Neural cell (in vitro differentiated cells): Measurements from ENCODE around the gene PHF24. TPM values are rescaled to one million over a fixed set of nuclear protein-coding genes. Genes with fewer than 3 reads are reported as not detected.

Experiments used
- H2AFZ ChIP-seq: fragments of 200-600, 300-800 bp; sonication (generic), shearing (Covaris generic); 2 replicates; pipeline ENCODE4 v1.6.0; 2014; ENCODE audit warnings: low read depth, mild to moderate bottlenecking, antibody characterized with exemption, low read length, moderate library complexity
- H3F3A ChIP-seq: fragments of 200-600 bp; shearing (Covaris generic); 2 replicates; pipeline ENCODE4 v1.6.1; 2016; ENCODE audit warnings: mild to moderate bottlenecking, moderate library complexity, mixed read lengths, antibody characterized with exemption, low read length; ENCODE audit not compliant: insufficient read depth, poor library complexity, severe bottlenecking
- H3K27ac ChIP-seq: fragments of 200-600, 300-800 bp; sonication (generic), shearing (Covaris generic); 2 replicates; pipeline ENCODE4 v1.5.1; 2014; ENCODE audit warnings: mild to moderate bottlenecking, low read length, moderate library complexity
- H3K27me3 ChIP-seq: fragments of 300-800, 200-600 bp; sonication (generic), shearing (Covaris generic); 2 replicates; pipeline ENCODE4 v1.6.0; 2014; ENCODE audit warnings: mild to moderate bottlenecking, low read depth, low read length, moderate library complexity; ENCODE audit not compliant: insufficient read depth
- H3K36me3 ChIP-seq: fragments of 300-800, 200-600 bp; sonication (generic), shearing (Covaris generic); 2 replicates; pipeline ENCODE4 v1.5.1; 2014; ENCODE audit warnings: mild to moderate bottlenecking, antibody characterized with exemption, low read length, moderate library complexity; ENCODE audit not compliant: insufficient read depth
- H3K4me2 ChIP-seq: fragments of 300-800, 200-600 bp; sonication (generic), shearing (Covaris generic); 2 replicates; pipeline ENCODE4 v1.6.0; 2014; ENCODE audit warnings: mild to moderate bottlenecking, low read length
- H3K4me3 ChIP-seq: fragments of 300-800, 200-600 bp; sonication (generic), shearing (Covaris generic); 2 replicates; pipeline ENCODE4 v1.5.1; 2014; ENCODE audit warnings: mild to moderate bottlenecking, low read length, moderate library complexity
- H3K79me2 ChIP-seq: fragments of 200-600 bp; shearing (Covaris generic); replicated peaks from 2 replicates; pipeline ENCODE4 v1.6.0; 2014; ENCODE audit warnings: mild to moderate bottlenecking, low read length, moderate library complexity; ENCODE audit not compliant: insufficient read depth
- H3K9ac ChIP-seq: fragments of 300-800, 200-600 bp; sonication (generic), shearing (Covaris generic); 2 replicates; pipeline ENCODE4 v1.6.1; 2016; ENCODE audit warnings: mild to moderate bottlenecking, low read length, mixed read lengths
- H3K9me2 ChIP-seq: fragments of 200-600 bp; shearing (Covaris generic); 2 replicates; pipeline ENCODE4 v1.6.1; 2016; ENCODE audit warnings: mild to moderate bottlenecking, low read length, mixed read lengths; ENCODE audit not compliant: insufficient read depth
- H3K9me3 ChIP-seq: fragments of 200-600, 300-800 bp; sonication (generic), shearing (Covaris generic); 2 replicates; pipeline ENCODE4 v1.6.1; 2016; ENCODE audit warnings: mild to moderate bottlenecking, mixed run types, low read length, moderate library complexity, mixed read lengths
- H4K20me1 ChIP-seq: fragments of 200-600 bp; shearing (Covaris generic); 2 replicates; pipeline ENCODE4 v1.6.1; 2016; ENCODE audit warnings: mild to moderate bottlenecking, mixed run types; ENCODE audit not compliant: insufficient read depth
- CTCF ChIP-seq: fragments of 450-650 bp; IDR thresholded peaks from 2 replicates; pipeline ENCODE4 v1.5.1; 2014; ENCODE audit warnings: antibody characterized with exemption, mild to moderate bottlenecking, moderate library complexity; ENCODE audit not compliant: poor library complexity, severe bottlenecking
- EP300 ChIP-seq: fragments of 450-650 bp; conservative IDR thresholded peaks from 2 replicates; pipeline ENCODE4 v1.6.1; 2014; ENCODE audit warnings: antibody characterized with exemption, mild to moderate bottlenecking, moderate library complexity; ENCODE audit not compliant: poor library complexity, severe bottlenecking
- EZH2 ChIP-seq: fragments of 200-600, 300-800 bp; shearing (Covaris generic), sonication (generic); IDR thresholded peaks from 2 replicates; pipeline ENCODE4 v1.6.1; 2014; ENCODE audit warnings: antibody characterized with exemption, low read length, borderline replicate concordance, mild to moderate bottlenecking; ENCODE audit not compliant: insufficient read depth, poor library complexity, severe bottlenecking
- MXI1 ChIP-seq: fragments of 450-650 bp; conservative IDR thresholded peaks from 2 replicates; pipeline ENCODE4 v1.6.1; 2014; ENCODE audit warnings: antibody characterized with exemption, mild to moderate bottlenecking; ENCODE audit not compliant: poor library complexity, severe bottlenecking
- POLR2AphosphoS5 ChIP-seq: IDR thresholded peaks from 2 replicates; pipeline ENCODE4 v1.6.1; 2012
- RAD21 ChIP-seq: fragments of 450-650 bp; conservative IDR thresholded peaks from 2 replicates; pipeline ENCODE4 v1.6.1; 2014; ENCODE audit warnings: antibody characterized with exemption, mild to moderate bottlenecking, moderate library complexity
- REST ChIP-seq: IDR thresholded peaks from 2 replicates; pipeline ENCODE4 v1.6.1; 2012; ENCODE audit warnings: borderline replicate concordance
- SMC3 ChIP-seq: fragments of 450-650 bp; conservative IDR thresholded peaks from 2 replicates; pipeline ENCODE4 v1.6.1; 2014; ENCODE audit warnings: antibody characterized with exemption, mild to moderate bottlenecking, moderate library complexity; ENCODE audit not compliant: poor library complexity
- TAF1 ChIP-seq: IDR thresholded peaks from 2 replicates; pipeline ENCODE4 v1.6.1; 2012; ENCODE audit warnings: low read depth
- polyA plus RNA-seq: library from polyadenylated mRNA; depleted of rRNA; stranded (reverse); fragments of >200 nt; gene quantifications from 2 replicates; pipeline ENCODE4 v1.2.3, GENCODE V29; 2014

Gene PHF24
- polyA plus RNA-seq, 1 donor from 2014 or later = 2.4 TPM

DNA sequence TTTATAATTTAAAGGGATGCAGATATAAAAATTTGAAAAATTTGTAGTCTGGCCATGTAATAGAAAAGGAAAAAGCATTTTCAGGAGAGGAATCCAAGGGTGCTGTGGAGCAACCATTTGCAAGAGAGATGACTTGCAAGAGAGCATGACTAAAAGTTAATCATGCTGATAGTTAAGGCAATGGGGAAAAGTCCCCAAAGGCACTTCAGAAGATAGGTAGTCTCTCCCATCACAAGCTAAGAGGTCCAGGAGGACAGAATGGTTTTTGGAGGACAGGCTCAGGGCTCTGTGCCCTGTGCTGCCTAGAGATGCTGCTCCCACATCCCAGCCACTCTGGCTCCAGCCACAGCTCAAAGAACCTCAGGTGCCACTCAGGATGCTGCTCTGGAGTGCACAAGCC, 70.3 kb downstream of the PHF24 start:
- Histone ChIP-seq H3K9me2 (no peaks in the 10 kb centered on the region), H3K27me3 (no peaks in the 10 kb centered on the region), H3K27ac (no peak overlapping the region), H3K4me2 (no peak overlapping the region), H3F3A (no peaks in the 10 kb centered on the region), H3K9me3 (no peaks in the 10 kb centered on the region), H3K4me3 (no peak overlapping the region), H3K36me3 (no peaks in the 10 kb centered on the region), H4K20me1 (no peaks in the 10 kb centered on the region), H3K79me2 (no peaks in the 10 kb centered on the region), H3K9ac (no peak overlapping the region), H2AFZ (no peak overlapping the region)
- TF ChIP-seq POLR2AphosphoS5 (no peak), EP300 (no peak), RAD21 (no peak), EZH2 (no peak), REST (no peak), MXI1 (no peak), TAF1 (no peak), CTCF (no peak), SMC3 (no peak)

GRCh38 chr9:35029241-35029640, 71.2 kb downstream of the PHF24 start:
- H3K4me2 ChIP-seq = no peak overlapping the region
- no peaks in the 10 kb centered on the region for H3K36me3 ChIP-seq
- H3F3A ChIP-seq = no peaks in the 10 kb centered on the region
- H3K9me3 ChIP-seq = no peaks in the 10 kb centered on the region
- H2AFZ ChIP-seq = no peak overlapping the region
- no peaks in the 10 kb centered on the region for H3K79me2 ChIP-seq
- no peaks in the 10 kb centered on the region for H3K9me2 ChIP-seq
- no peaks in the 10 kb centered on the region for H3K27me3 ChIP-seq
- no peak overlapping the region for H3K27ac ChIP-seq
- H3K9ac ChIP-seq = no peak overlapping the region
- H3K4me3 ChIP-seq = no peak overlapping the region
- no peaks in the 10 kb centered on the region for H4K20me1 ChIP-seq
- TF ChIP-seq EP300 = no peak
- TF ChIP-seq EZH2 = no peak
- no peak for TF ChIP-seq MXI1
- no peak for TF ChIP-seq POLR2AphosphoS5
- no peak for TF ChIP-seq TAF1
- TF ChIP-seq SMC3 = no peak
- no peak for TF ChIP-seq REST
